Mesendoderm (in vitro differentiated cells): ENCODE data around the gene TUBB6. TPM values are rescaled to one million over a fixed set of nuclear protein-coding genes. Genes with fewer than 3 reads are reported as not detected.

Source experiments
- DNase-seq: peaks from one replicate; pipeline ENCODE4 v3.0.0; 2013
- H2AK5ac ChIP-seq: 2 replicates; pipeline ENCODE4 v1.6.1; 2013; ENCODE audit warnings: low read length, inconsistent platforms
- H2BK120ac ChIP-seq: 2 replicates; pipeline ENCODE4 v1.6.1; 2013; ENCODE audit warnings: low read depth, mild to moderate bottlenecking, low read length, moderate library complexity, mixed read lengths
- H2BK15ac ChIP-seq: replicated peaks from 2 replicates; pipeline ENCODE4 v1.6.1; 2013; ENCODE audit warnings: low read depth, mild to moderate bottlenecking, moderate library complexity
- H2BK5ac ChIP-seq: 2 replicates; pipeline ENCODE4 v1.6.1; 2013; ENCODE audit warnings: low read length, inconsistent platforms
- H3K18ac ChIP-seq: 2 replicates; pipeline ENCODE4 v1.6.1; 2013; ENCODE audit warnings: mild to moderate bottlenecking, low read length, mixed read lengths
- H3K23ac ChIP-seq: one replicate; pipeline ENCODE4 v1.6.1; 2013; ENCODE audit warnings: low read length
- H3K27ac ChIP-seq: 2 replicates; pipeline ENCODE4 v1.5.1; 2013; ENCODE audit warnings: low read depth, mild to moderate bottlenecking, inconsistent platforms, low read length, moderate library complexity
- H3K27me3 ChIP-seq: 2 replicates; pipeline ENCODE4 v1.6.1; 2013; ENCODE audit warnings: low read length, control low read depth, mild to moderate bottlenecking, inconsistent platforms; ENCODE audit not compliant: insufficient read depth, poor library complexity
- H3K36me3 ChIP-seq: 2 replicates; pipeline ENCODE4 v1.6.1; 2013; ENCODE audit warnings: low read length, inconsistent platforms; ENCODE audit not compliant: control insufficient read depth, insufficient read depth
- H3K4ac ChIP-seq: one replicate; pipeline ENCODE4 v1.6.1; 2013; ENCODE audit warnings: low read depth, mild to moderate bottlenecking, low read length, moderate library complexity
- H3K4me1 ChIP-seq: 2 replicates; pipeline ENCODE4 v1.6.1; 2013; ENCODE audit warnings: low read depth, low read length, inconsistent platforms; ENCODE audit not compliant: control insufficient read depth
- H3K4me2 ChIP-seq: 2 replicates; pipeline ENCODE4 v1.6.1; 2013; ENCODE audit warnings: low read length
- H3K4me3 ChIP-seq: 2 replicates; pipeline ENCODE4 v1.5.1; 2013; ENCODE audit warnings: mild to moderate bottlenecking, low read length
- H3K56ac ChIP-seq: one replicate; pipeline ENCODE4 v1.6.1; 2013; ENCODE audit warnings: low read length
- H3K79me1 ChIP-seq: 2 replicates; pipeline ENCODE4 v1.6.1; 2013; ENCODE audit warnings: low read length, inconsistent platforms
- H3K79me2 ChIP-seq: 2 replicates; pipeline ENCODE4 v1.6.1; 2013; ENCODE audit warnings: mild to moderate bottlenecking, low read length; ENCODE audit not compliant: control insufficient read depth, insufficient read depth
- H3K9ac ChIP-seq: 2 replicates; pipeline ENCODE4 v1.6.1; 2013; ENCODE audit warnings: low read length, inconsistent platforms
- H4K5ac ChIP-seq: one replicate; pipeline ENCODE4 v1.6.1; 2013; ENCODE audit warnings: low read length
- H4K8ac ChIP-seq: one replicate; pipeline ENCODE4 v1.6.1; 2013; ENCODE audit warnings: low read depth, mild to moderate bottlenecking, control low read depth, low read length, moderate library complexity
- WGBS: extraction: QIAGEN DNeasy Blood & Tissue Kit; methylation state at CpG from one replicate; pipeline ENCODE4 v1.1.7; 2013; ENCODE audit warnings: low lambda C conversion rate, missing lambda C conversion rate; ENCODE audit not compliant: insufficient coverage; ENCODE audit errors: extremely low coverage; 5-methylcytosine and 5-hydroxymethylcytosine counted together
- small RNA-seq: library from polyadenylated mRNA; stranded (forward); fragments of <200 nt; extraction: miRNeasy Mini kit (QIAGEN cat#:217004); gene quantifications from one replicate; pipeline ENCODE3, GENCODE V24; 2013; ENCODE audit not compliant: insufficient read depth

The TUBB6 gene

GRCh38 chr18:12372406-12372805, 64.4 kb downstream of the TUBB6 start:
- no peak overlapping the region for H2BK5ac ChIP-seq
- H3K9ac ChIP-seq: no peak overlapping the region
- no peak overlapping the region for H3K18ac ChIP-seq
- no peak overlapping the region for H2BK15ac ChIP-seq
- no peaks in the 10 kb centered on the region for H3K36me3 ChIP-seq
- no peaks in the 10 kb centered on the region for H3K27me3 ChIP-seq
- no peak overlapping the region for H3K27ac ChIP-seq
- H2AK5ac ChIP-seq: no peak overlapping the region
- H3K23ac ChIP-seq: no peak overlapping the region
- H4K5ac ChIP-seq: no peak overlapping the region
- H2BK120ac ChIP-seq: no peak overlapping the region
- no peak overlapping the region for H3K56ac ChIP-seq
- H3K4me2 ChIP-seq: no peak overlapping the region
- peaks cover 61% of the 10 kb centered on the region for H3K79me2 ChIP-seq
- H3K4me3 ChIP-seq: no peak overlapping the region
- no peak overlapping the region for H3K4ac ChIP-seq
- peaks cover 15% of the 10 kb centered on the region for H3K79me1 ChIP-seq
- no CpG with 5 or more reads among the region's 3 CpGs for WGBS
- H4K8ac ChIP-seq: no peak overlapping the region
- DNase-seq: no peak
- peaks cover 2% of the 10 kb centered on the region for H3K4me1 ChIP-seq

GRCh38 chr18:12373116-12373770, 65.2 kb downstream of the TUBB6 start:
- Histone ChIP-seq H3K18ac (no peak overlapping the region), H3K27ac (no peak overlapping the region)
- no CpG with 5 or more reads among the region's 4 CpGs for WGBS

DNA sequence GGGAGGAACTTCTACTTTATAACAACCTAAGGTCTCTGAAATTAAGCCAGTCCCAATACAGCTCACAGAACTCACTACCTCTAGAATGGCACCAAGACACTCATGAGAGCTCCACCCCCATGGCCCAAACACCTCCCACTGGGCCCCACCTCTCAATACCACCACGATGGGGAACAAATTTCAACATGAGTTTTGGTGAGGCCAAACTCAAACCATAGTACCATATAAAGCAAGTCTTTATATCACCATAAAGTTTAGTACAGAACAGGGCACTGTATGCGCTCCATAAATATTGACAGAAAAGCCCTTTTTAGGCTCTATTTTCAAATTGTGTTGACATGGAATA, 65.7 kb downstream of the TUBB6 start:
- Histone ChIP-seq H3K18ac (no peak overlapping the region), H3K4me3 (no peak overlapping the region), H3K36me3 (no peaks in the 10 kb centered on the region), H2BK5ac (no peak overlapping the region), H3K79me2 (peaks cover 58% of the 10 kb centered on the region), H3K56ac (no peak overlapping the region), H3K4me2 (no peak overlapping the region), H2AK5ac (no peak overlapping the region), H3K79me1 (peaks cover 15% of the 10 kb centered on the region), H4K8ac (no peak overlapping the region), H2BK15ac (no peak overlapping the region), H2BK120ac (no peak overlapping the region), H3K27ac (no peak overlapping the region), H3K9ac (no peak overlapping the region), H4K5ac (no peak overlapping the region), H3K4ac (no peak overlapping the region), H3K27me3 (no peaks in the 10 kb centered on the region), H3K23ac (no peak overlapping the region), H3K4me1 (peaks cover 2% of the 10 kb centered on the region)
- WGBS: no CpG with 5 or more reads among the region's 2 CpGs
- no peak for DNase-seq

More at GRCh38 chr18:12373116-12373770, 65.2 kb downstream of the TUBB6 start:
- Histone ChIP-seq H3K79me2 (peaks cover 59% of the 10 kb centered on the region), H2BK15ac (no peak overlapping the region), H3K4ac (no peak overlapping the region), H3K36me3 (no peaks in the 10 kb centered on the region), H3K23ac (no peak overlapping the region), H4K8ac (no peak overlapping the region), H3K79me1 (peaks cover 15% of the 10 kb centered on the region), H3K56ac (no peak overlapping the region), H2BK120ac (no peak overlapping the region), H4K5ac (no peak overlapping the region), H3K9ac (no peak overlapping the region), H3K4me2 (no peak overlapping the region), H3K27me3 (no peaks in the 10 kb centered on the region), H2BK5ac (no peak overlapping the region), H3K4me3 (no peak overlapping the region), H3K4me1 (peaks cover 2% of the 10 kb centered on the region), H2AK5ac (no peak overlapping the region)
- no peak for DNase-seq

- no CpG with 5 or more reads among the region's 6 CpGs for WGBS
- no peak overlapping the region for H3K4me3 ChIP-seq
Observed at GRCh38 chr18:12374401-12374800, 66.4 kb downstream of the TUBB6 start.

More at GRCh38 chr18:12374401-12374800, 66.4 kb downstream of the TUBB6 start:
- Histone ChIP-seq H4K8ac (no peak overlapping the region), H2AK5ac (no peak overlapping the region), H3K18ac (no peak overlapping the region), H3K79me2 (peaks cover 53% of the 10 kb centered on the region), H3K27me3 (no peaks in the 10 kb centered on the region), H3K23ac (no peak overlapping the region), H3K56ac (no peak overlapping the region), H4K5ac (no peak overlapping the region), H3K4me1 (peaks cover 2% of the 10 kb centered on the region), H2BK120ac (no peak overlapping the region), H2BK5ac (no peak overlapping the region), H3K4me2 (no peak overlapping the region), H2BK15ac (no peak overlapping the region), H3K36me3 (no peaks in the 10 kb centered on the region), H3K4ac (no peak overlapping the region), H3K27ac (no peak overlapping the region), H3K79me1 (peaks cover 15% of the 10 kb centered on the region), H3K9ac (no peak overlapping the region)
- no peak for DNase-seq

Small RNA genes within 50 kb of the gene (small RNA-seq; reads per million reads assigned to genes)
- not detected for gene RNU6-170P
